ENCODE measurements around the gene ADAMTS17.

ADAMTS17 gene

DNA sequence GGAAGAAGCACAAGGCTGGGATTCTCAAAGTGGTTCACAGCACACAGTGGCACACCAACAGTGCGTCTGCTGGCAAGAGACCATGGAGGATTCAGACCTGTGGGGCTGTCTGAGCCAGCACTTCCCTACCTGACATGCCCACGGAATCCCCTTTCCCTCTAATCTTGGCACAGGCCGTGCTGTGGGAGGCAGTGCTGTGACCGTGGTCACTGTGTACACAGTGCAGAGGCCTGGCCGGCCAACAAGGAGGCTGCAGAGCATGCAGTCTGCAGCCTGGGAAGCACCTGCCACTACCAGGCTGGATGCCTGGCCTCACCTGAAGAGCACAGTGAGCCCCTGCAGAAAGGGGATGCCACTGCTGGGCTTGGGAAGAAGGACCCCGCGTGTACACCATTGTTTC is 307.6 kb downstream of the ADAMTS17 start:
- in situ Hi-C loops (cut with HindIII; ENCODE audit: low sequenced_read_pairs) = no loop called here

DNA sequence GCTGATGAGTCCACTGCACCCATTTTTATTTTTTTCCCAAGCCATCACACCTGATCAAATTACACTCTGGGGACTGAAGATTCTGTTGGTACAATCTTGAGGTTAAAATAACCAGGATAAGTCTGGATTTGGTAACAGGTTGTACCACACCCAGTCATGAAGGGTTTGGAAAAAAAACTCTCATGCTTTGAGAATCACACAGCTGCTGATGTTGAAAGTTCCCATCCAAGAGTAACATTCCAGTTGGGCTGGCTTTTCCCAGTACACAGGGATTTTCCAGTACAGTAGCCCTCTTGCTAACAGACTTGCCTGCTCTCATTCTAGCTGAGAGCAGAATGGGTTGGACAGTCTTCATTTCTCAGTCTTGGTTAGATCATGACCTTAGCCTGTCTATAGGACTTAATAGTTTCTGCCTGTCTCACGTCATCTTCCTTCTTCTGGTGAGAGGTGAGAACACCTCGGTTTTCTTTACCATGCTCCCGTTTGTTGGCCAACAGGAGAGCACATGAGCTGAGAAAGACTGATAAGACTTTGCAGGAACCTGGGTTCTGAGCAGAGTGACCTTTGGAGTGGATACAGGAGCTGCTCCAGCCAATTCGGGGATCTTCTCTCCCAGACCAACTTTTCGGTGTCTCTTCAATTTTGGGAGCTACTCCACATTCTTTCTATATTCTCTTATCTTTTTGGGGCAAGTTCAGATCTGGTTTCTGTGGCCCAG is 308.5 kb downstream of the ADAMTS17 start:
- in situ Hi-C loops (cut with HindIII; ENCODE audit: low sequenced_read_pairs) = no loop called here

- in situ Hi-C loops (cut with HindIII; ENCODE audit: low sequenced_read_pairs) = no loop called here
Observed at GRCh38 chr15:100032358-100033085, 309.3 kb downstream of the ADAMTS17 start.

DNA sequence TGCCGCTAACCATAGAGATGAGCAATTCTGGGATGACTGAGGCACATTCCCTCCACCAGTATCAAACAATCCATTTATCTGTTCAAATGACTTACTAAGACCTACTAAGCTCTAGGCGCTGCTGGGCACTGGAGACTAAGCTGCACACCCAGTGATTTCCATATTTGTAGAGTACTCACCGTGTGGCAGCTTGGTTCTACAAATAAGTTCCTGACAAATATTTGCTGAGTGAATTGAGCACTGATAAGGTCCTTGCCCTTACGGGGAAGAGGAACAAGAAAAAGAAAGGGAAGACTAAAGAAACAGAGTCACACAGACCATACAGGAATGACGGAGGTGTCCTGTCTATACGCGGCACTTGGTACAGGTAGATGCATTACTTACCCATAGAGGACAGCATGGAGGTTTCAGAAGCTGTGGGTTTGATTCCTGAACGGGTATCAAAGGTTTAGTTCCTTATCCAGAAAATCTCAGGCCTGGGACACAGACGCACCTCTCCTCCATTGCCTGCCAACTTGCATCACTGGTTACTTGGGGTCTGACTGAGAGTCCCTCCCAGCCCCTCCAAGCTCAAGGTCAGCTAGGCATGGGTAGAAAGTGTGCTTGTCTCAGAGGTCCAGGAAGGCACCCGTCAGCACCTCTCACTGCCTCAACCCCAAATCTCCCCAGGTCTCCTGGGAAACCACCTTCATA is 310.0 kb downstream of the ADAMTS17 start:
- in situ Hi-C loops (cut with HindIII; ENCODE audit: low sequenced_read_pairs) = no loop called here

- in situ Hi-C loops (cut with HindIII; ENCODE audit: low sequenced_read_pairs) = no loop called here
Observed at GRCh38 chr15:100030586-100031229, 311.1 kb downstream of the ADAMTS17 start.

GRCh38 chr15:100029868-100030479 is 311.8 kb downstream of the ADAMTS17 start:
- in situ Hi-C loops (cut with HindIII; ENCODE audit: low sequenced_read_pairs) = no loop called here

DNA sequence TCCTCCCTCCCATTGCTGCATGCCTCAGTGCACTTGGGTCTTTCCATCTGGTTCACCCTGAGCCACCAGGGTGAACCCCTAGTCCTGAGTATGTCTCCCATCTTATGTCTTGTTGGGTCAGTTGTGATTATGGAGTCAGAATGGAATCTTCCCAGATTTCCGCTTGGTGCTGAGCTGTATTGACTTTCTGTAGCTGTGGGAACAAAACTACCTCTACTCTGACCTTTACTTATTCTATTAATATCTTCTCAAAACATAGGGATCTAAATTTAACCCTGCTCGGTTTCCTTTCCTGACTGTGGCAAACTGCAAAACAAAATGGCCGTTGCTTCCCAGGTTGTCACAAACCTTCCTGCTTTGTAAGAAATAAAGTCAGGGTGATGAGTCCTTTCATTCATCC is 312.7 kb downstream of the ADAMTS17 start:
- in situ Hi-C loops (cut with HindIII; ENCODE audit: low sequenced_read_pairs) = no loop called here

DNA sequence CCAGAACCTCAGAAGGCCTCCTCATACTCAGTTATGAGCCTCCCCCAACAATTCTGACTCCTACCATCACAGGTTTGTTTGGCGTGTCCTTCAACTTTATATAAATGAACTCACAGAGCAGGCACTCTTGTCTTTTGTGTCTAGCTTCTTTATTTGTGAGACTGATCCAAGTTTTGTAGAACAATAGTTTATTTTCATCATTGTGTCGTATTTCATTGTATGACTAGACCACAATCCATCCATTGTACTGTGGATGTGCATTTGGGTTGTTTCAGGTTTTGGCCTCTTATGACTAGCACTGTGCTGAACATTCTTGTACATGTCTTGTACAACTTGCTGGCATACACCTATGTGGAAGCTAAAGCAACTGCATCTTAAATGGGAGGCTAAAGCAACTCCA is 315.7 kb downstream of the ADAMTS17 start:
- in situ Hi-C loops (cut with HindIII; ENCODE audit: low sequenced_read_pairs) = no loop called here

DNA sequence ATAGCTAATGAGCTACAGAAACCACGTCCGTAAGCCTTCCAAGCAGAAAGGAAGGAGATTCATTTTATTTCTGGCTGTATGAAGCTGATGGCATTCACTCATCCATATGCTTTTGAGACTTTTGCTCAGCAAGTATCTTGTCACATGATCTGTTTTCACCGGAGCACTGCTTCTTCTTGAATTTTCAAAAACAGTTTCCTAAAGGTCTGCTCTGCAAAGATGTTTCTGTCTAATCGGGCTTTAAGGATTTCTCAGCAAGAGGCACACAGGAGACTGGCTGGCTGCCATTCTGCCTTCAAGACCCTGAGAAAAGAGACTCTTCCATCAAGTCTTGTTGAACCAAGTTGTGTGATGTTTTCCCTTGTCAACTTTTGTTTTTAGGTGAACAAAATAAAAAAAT is 319.0 kb downstream of the ADAMTS17 start:
- in situ Hi-C loops (cut with HindIII; ENCODE audit: low sequenced_read_pairs) = no loop called here

GRCh38 chr15:100022391-100022790 is 319.4 kb downstream of the ADAMTS17 start:
- in situ Hi-C loops (cut with HindIII; ENCODE audit: low sequenced_read_pairs) = no loop called here

- in situ Hi-C loops (cut with HindIII; ENCODE audit: low sequenced_read_pairs) = no loop called here
Observed at GRCh38 chr15:100021653-100022052, 320.1 kb downstream of the ADAMTS17 start.

DNA sequence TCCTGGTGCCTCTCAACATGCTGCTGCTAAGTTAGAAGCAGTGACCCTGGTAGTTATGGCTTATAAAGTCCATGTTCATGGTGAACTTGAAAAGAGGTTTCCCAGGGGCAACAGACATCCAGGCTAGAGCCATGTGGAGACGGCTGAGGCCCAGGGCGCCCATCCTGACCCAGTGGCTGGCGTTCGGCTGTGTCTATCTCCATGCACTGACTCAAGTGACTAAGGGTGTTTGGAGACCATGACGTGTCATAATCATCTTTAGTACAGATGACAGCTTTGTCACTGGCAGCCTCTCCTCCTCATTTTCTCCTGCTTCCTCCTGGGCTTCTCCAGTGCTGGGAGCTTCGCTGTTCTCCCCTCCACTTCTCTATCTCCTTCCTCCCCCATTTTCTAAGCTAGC is 321.2 kb downstream of the ADAMTS17 start:
- in situ Hi-C loops (cut with HindIII; ENCODE audit: low sequenced_read_pairs) = no loop called here

GRCh38 chr15:100020189-100020588 is 321.6 kb downstream of the ADAMTS17 start:
- in situ Hi-C loops (cut with HindIII; ENCODE audit: low sequenced_read_pairs) = no loop called here

DNA sequence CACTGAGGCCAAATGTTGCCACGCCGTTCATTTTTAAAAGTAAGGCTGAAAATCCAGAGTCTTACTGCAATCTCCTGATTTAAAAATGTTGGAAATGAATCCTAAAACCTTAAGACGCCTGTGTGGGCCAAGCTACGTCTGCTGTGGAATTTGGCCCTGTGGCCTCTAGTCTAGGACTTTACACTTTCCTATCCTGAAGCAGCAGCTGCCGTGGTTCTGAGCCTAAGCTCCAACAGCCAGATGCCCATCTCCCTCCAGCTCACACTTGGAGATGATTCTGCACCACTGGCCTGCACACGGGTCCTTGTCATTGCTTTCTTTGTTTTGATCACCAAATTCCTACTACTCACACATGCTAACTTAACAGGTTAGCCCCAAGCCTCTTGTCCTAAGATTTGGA is 322.2 kb downstream of the ADAMTS17 start:
- in situ Hi-C loops (cut with HindIII; ENCODE audit: low sequenced_read_pairs) = no loop called here

DNA sequence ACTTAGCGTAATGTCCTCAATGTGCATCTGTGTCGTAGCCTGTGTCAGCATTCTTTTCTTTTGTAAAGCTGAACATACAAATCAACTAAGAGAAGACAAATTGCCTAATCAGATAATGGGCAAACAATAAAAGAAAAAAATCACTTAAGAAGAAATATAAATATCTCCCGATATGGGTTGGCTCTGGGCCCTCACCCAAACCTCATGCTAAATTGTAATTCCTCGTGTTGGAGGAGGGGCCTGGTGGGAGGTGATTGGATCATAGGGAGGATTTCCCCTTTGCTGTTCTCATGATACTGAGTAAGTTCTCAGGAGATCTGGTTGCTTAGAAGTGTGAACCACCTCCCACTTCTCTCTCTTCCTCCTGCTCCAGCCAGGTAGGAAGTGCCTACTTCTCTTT is 323.6 kb downstream of the ADAMTS17 start:
- in situ Hi-C loops (cut with HindIII; ENCODE audit: low sequenced_read_pairs) = no loop called here

GRCh38 chr15:100017140-100017539 is 324.6 kb downstream of the ADAMTS17 start:
- in situ Hi-C loops (cut with HindIII; ENCODE audit: low sequenced_read_pairs) = no loop called here

DNA sequence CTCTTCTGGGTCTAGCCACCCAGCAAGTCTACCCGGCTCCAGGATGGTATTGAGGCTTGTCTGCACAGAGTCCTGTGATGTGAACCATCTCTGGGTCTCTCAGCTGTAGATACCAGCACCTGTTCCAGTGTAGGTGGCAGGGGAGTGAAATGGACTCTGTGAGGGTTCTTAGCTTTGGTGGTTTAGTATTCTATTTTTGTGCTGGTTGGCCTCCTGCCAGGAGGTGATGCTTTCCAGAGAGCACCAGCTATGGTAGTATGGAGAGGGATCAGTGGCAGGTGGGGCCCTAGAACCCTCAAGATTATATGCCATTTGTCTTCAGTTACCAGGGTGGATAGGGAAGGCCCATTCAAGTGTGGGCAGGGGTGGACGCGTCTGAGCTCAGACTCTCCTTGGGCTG is 325.1 kb downstream of the ADAMTS17 start:
- in situ Hi-C loops (cut with HindIII; ENCODE audit: low sequenced_read_pairs) = no loop called here

GRCh38 chr15:100011235-100011634 is 330.5 kb downstream of the ADAMTS17 start:
- in situ Hi-C loops (cut with HindIII; ENCODE audit: low sequenced_read_pairs) = no loop called here

DNA sequence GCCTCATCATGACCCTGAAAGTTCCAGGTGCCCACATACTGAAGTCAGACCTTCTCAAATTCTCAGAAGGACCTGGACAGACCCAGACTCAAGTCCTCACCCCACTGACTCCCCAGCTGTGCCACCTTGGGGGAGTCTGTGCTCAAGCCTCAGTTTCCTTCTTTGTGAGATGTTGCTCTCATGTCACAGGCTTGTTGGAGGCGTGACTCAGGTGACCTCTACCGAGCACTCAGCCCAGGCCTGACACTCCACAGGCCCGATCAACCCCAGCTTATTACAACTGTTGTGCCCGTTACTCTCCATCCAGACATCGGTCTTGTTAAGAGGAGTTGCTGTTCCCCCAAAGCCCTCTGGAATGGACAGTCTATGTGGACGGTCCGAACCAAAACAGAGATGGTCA is 332.4 kb downstream of the ADAMTS17 start:
- in situ Hi-C loops (cut with HindIII; ENCODE audit: low sequenced_read_pairs) = no loop called here

DNA sequence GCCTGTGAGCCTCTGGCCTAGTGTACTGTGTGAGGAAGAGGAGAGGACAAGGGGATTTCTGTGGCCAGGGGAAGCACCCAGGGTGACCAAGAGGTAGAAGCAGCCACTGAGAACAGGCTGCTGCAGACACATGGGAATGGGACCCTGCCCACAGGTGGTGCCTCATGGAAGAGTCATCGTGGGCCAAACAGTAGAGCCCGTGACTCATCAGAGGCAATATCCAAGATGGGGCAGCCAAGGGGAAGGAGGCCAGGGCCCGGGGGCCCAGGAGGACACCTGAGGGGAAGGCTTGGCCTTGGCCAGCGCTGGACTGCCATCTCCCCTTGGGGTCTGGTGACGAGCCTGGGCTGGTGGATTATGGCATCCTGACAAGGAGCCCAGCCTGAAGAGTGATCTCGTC is 333.5 kb downstream of the ADAMTS17 start:
- in situ Hi-C loops (cut with HindIII; ENCODE audit: low sequenced_read_pairs) = no loop called here

DNA sequence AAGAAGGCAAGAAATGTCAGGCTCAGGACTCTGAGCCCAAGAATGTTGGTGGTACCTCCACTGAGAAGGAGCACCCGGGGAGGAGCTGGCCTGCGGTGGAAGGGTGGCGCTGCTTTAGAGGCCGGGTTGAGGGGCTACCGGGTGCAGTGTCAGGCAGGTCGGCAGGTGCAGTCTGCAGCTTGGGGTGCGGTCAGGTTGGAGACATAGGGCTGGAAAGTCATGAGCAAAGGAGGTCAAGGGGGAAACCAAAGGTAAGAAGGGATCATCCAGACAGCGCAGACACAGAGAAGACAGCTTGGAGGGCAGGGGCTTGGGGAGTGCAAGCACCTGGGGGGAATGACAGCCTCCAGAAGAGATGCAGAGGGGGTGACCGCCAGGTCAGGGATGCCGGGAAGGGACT is 334.2 kb downstream of the ADAMTS17 start:
- in situ Hi-C loops (cut with HindIII; ENCODE audit: low sequenced_read_pairs) = no loop called here
